Activated CD4-positive, alpha-beta memory T cell treated with anti-CD3 and anti-CD28 coated beads for 36 hours (primary cell): Measurements from ENCODE around the gene KCNG1. TPM values are rescaled to one million over a fixed set of nuclear protein-coding genes. Genes with fewer than 3 reads are reported as not detected.
A peak's percentile ranks its signal among the peaks of the same experiment; 100 is the strongest.

Experiments
- CTCF ChIA-PET: fragments of 350-600 bp; sonication (Branson Sonifier 250); formaldehyde crosslinking; loops from one replicate; lab custom pipeline; 2021; ENCODE audit warnings: antibody characterized with exemption, inconsistent platforms; lab: Charles Lee
- POLR2A ChIA-PET: fragments of 350-600 bp; sonication (Branson Sonifier 250); formaldehyde crosslinking; loops from one replicate; lab custom pipeline; 2021; ENCODE audit warnings: antibody characterized with exemption; lab: Charles Lee
- DNase-seq: peaks from one replicate; pipeline ENCODE4 v3.0.0-alpha.2; 2020
- H3K27ac Mint-ChIP-seq: one replicate; pipeline ENCODE4 v1.8.0; 2021; ENCODE audit warnings: mixed read lengths
- H3K27me3 Mint-ChIP-seq: one replicate; pipeline ENCODE4 v1.8.0; 2021; ENCODE audit warnings: mixed read lengths
- H3K36me3 Mint-ChIP-seq: one replicate; pipeline ENCODE4 v1.8.0; 2021; ENCODE audit warnings: mixed read lengths
- H3K4me1 Mint-ChIP-seq: one replicate; pipeline ENCODE4 v1.8.0; 2021; ENCODE audit warnings: low read depth, mixed read lengths
- H3K4me3 Mint-ChIP-seq: one replicate; pipeline ENCODE4 v1.8.0; 2021; ENCODE audit warnings: mild to moderate bottlenecking, mixed read lengths
- H3K9me3 Mint-ChIP-seq: one replicate; pipeline ENCODE4 v1.8.0; 2021; ENCODE audit warnings: mixed read lengths
- intact Hi-C: fragments of 100-400 bp; cut with micrococcal nuclease; formaldehyde crosslinking; loops from one replicate; pipeline ENCODE4 v1.15.1; 2023
- total RNA-seq, 2 experiments: library from RNA; stranded (reverse); gene quantifications; one replicate each; pipeline ENCODE4 v1.2.3, GENCODE V29; 2021

Gene KCNG1
- total RNA-seq, 2 experiments from 2014 or later: 1.6 to 2.1 TPM

GRCh38 chr20:51020657-51021056 is 2.2 kb downstream of the KCNG1 start:
- H3K27me3 Mint-ChIP-seq: peaks cover 50% of the 10 kb centered on the region
- intact Hi-C loops: loop anchor here (5.0 kb wide), 1 partner anchor 107 kb away; no protein-coding TSS in a partner anchor
- H3K4me3 Mint-ChIP-seq: no peak overlapping the region
- no peak for DNase-seq
- peaks cover 4% of the 10 kb centered on the region for H3K4me1 Mint-ChIP-seq
- H3K27ac Mint-ChIP-seq: no peak overlapping the region
- CTCF ChIA-PET: interaction anchor here (1.3 kb wide), 1 partner anchor 27 kb away, joined by 3 read pairs; no protein-coding TSS in a partner anchor
- POLR2A ChIA-PET: interaction anchor here (0.6 kb wide), 1 partner anchor 446 kb away, joined by 3 read pairs; no protein-coding TSS in a partner anchor
- no peaks in the 10 kb centered on the region for H3K36me3 Mint-ChIP-seq
- no peaks in the 10 kb centered on the region for H3K9me3 Mint-ChIP-seq

DNA sequence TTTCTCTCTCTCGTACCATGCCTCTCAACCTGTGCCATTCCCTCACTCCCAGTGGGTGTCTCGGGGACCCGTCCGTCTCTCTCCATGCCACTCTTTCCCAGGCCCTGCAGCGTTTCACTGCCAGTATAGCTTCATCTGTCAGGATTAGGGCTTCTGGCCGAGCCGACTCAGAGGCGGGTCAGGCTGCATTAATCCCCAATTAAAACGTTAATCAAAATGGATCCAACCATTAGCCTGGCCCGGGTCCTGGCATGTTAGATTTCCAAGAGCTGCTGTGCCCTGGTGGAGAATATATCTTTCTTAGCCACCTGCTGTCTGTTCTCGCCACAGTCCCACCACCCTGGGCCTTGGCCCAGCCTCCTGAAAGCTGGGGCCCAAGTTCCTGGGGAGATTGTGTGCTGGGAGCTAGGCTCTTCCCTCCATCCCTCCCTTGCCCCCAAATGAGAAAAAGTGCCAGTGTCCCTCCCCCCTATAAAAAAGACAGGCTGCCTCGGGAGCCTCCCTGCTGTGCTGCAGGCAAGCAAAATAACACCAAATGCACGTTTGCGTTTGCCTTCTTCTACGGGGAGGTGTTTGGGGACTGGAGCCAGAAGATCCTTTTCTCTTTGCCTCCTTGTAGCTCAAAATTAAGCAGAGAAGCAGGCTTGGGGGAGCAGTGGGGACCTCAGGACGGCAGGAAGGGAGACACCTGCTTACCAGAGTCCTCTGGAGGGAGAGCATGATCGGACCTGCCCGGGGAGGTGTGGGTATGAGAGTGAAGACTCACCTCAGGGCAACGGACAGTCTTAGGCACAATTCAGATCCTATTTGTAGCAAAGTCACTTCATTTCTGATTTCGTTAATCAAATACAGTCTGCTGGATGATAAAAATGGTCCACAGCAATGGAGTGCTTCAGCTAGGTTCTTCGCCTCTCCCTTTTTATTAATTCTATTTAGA is 3.0 kb downstream of the KCNG1 start:
- Mint-ChIP-seq H3K27ac (no peak overlapping the region), H3K9me3 (no peaks in the 10 kb centered on the region), H3K36me3 (no peaks in the 10 kb centered on the region), H3K27me3 (peaks cover 48% of the 10 kb centered on the region), H3K4me3 (no peak overlapping the region), H3K4me1 (peaks cover 4% of the 10 kb centered on the region)
- intact Hi-C loops: loop anchor here (5.0 kb wide), 1 partner anchor 107 kb away; no protein-coding TSS in a partner anchor
- POLR2A ChIA-PET: interaction anchor here (0.6 kb wide), 1 partner anchor 447 kb away, joined by 3 read pairs; no protein-coding TSS in a partner anchor
- no peak for DNase-seq
- CTCF ChIA-PET: interaction anchor here (1.3 to 1.5 kb wide), 2 partner anchors 27 to 32 kb away, joined by 3 to 6 read pairs; no protein-coding TSS in a partner anchor

- Mint-ChIP-seq H3K9me3 (no peaks in the 10 kb centered on the region), H3K27me3 (peaks cover 44% of the 10 kb centered on the region), H3K36me3 (no peaks in the 10 kb centered on the region), H3K4me3 (no peak overlapping the region), H3K4me1 (no peaks in the 10 kb centered on the region), H3K27ac (no peak overlapping the region)
- no peak for DNase-seq
- CTCF ChIA-PET: interaction anchor here (2.3 kb wide), 1 partner anchor 30 kb away, joined by 9 read pairs; no protein-coding TSS in a partner anchor
- intact Hi-C loops: no loop called here
- POLR2A ChIA-PET: no interaction called here
Observed at GRCh38 chr20:51017251-51017650, 5.7 kb downstream of the KCNG1 start.

GRCh38 chr20:51016521-51016920 is 6.4 kb downstream of the KCNG1 start:
- ChIA-PET CTCF (interaction anchor here (1.0 to 2.7 kb wide), 4 partner anchors 12 to 273 kb away, joined by 3 to 14 read pairs (median 7); partner anchors contain the start of gene BCAS4), POLR2A (no interaction called here)
- no peak overlapping the region for H3K27ac Mint-ChIP-seq
- H3K27me3 Mint-ChIP-seq: peaks cover 36% of the 10 kb centered on the region
- intact Hi-C loops: no loop called here
- no peaks in the 10 kb centered on the region for H3K4me1 Mint-ChIP-seq
- H3K9me3 Mint-ChIP-seq: no peaks in the 10 kb centered on the region
- no peak for DNase-seq
- H3K36me3 Mint-ChIP-seq: no peaks in the 10 kb centered on the region
- no peak overlapping the region for H3K4me3 Mint-ChIP-seq

DNA sequence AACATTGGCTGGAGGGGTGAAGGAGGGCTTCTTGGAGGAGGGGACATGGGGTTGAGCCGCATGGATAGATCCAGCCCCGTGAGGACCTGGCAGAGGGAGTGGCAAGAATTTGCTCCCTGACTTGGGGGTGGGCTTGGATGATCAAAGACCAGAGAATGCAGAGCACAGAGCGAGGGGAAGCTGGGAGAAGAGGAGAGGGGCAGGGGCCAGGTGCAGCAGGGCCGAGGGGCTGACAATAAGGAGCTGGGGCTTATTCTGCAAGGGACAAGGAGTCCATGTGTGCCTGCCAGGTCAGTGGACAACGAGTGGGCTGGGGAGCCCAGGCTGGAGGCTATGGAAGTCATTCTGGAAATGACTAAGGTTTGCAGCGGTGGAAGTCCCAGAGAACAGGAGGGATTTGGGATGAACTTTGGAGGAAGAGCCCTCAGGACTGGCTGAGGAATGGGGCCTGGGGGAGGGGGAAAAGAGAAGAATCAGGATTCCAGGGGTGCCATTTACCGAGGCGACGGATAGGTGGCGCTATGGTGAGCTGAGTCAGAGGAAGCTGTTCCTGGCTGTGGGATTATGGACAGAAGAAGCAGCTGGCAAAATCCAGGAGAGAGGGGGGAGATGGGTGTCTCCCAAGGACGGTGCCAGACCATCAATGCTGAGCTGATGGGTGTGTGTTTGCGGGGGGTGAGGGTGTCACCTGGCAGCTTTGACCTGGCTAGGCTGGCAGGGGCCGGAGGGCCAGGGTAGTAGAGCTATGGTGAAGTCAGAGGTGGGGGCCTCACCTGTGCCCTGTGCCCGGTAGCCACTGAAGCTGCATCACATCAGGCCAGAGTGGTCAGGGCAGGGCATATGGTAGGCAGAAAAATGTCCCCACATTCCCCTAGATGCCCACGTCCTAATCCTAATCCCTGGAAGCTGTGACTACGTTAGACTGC is 7.8 kb downstream of the KCNG1 start:
- Mint-ChIP-seq H3K27ac (no peak overlapping the region), H3K9me3 (no peaks in the 10 kb centered on the region), H3K4me1 (no peaks in the 10 kb centered on the region), H3K27me3 (peaks cover 24% of the 10 kb centered on the region), H3K4me3 (no peak overlapping the region), H3K36me3 (no peaks in the 10 kb centered on the region)
- DNase-seq: peak; percentile 49
- ChIA-PET POLR2A (interaction anchor here (0.6 kb wide), 1 partner anchor 23 kb away, joined by 3 read pairs; no protein-coding TSS in a partner anchor), CTCF (interaction anchor here (0.7 to 2.7 kb wide), 24 partner anchors 9 to 874 kb away, joined by 3 to 14 read pairs (median 3); partner anchors contain the start of gene BCAS4)
- intact Hi-C loops: no loop called here

GRCh38 chr20:51013577-51014330 is 9.2 kb downstream of the KCNG1 start:
- intact Hi-C loops: no loop called here
- H3K4me1 Mint-ChIP-seq: no peaks in the 10 kb centered on the region
- no peak for DNase-seq
- ChIA-PET POLR2A (no interaction called here), CTCF (interaction anchor here (1.9 kb wide), 1 partner anchor 24 kb away, joined by 4 read pairs; no protein-coding TSS in a partner anchor)
- no peaks in the 10 kb centered on the region for H3K36me3 Mint-ChIP-seq
- H3K4me3 Mint-ChIP-seq: no peak overlapping the region
- no peaks in the 10 kb centered on the region for H3K9me3 Mint-ChIP-seq
- no peak overlapping the region for H3K27ac Mint-ChIP-seq
- H3K27me3 Mint-ChIP-seq: peaks cover 24% of the 10 kb centered on the region

DNA sequence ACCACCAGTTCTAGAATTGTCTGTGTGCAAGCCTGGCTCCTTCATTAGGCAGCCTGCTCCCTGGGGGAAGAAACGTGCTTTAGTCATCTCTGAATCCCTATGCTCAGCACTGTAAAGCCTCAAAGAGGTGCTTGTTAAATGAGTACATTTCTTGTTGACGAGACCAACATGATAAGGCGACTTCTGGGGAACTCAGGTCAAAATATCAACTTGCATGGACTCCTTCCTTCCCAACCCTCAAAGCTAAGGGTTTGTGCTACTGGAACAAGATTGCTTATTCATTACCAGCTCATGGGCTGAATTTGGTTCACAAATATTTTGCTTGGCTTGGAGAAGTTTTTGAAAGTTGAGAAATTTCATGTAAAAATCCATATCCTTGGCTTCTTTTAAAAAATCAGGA is 10.6 kb downstream of the KCNG1 start:
- ChIA-PET POLR2A (no interaction called here), CTCF (no interaction called here)
- intact Hi-C loops: no loop called here
- Mint-ChIP-seq H3K9me3 (no peaks in the 10 kb centered on the region), H3K36me3 (no peaks in the 10 kb centered on the region), H3K4me1 (no peaks in the 10 kb centered on the region), H3K4me3 (no peak overlapping the region), H3K27ac (no peak overlapping the region), H3K27me3 (peaks cover 23% of the 10 kb centered on the region)
- no peak for DNase-seq

- intact Hi-C loops: no loop called here
- H3K4me3 Mint-ChIP-seq: no peak overlapping the region
- POLR2A ChIA-PET: no interaction called here
- peaks cover 23% of the 10 kb centered on the region for H3K27me3 Mint-ChIP-seq
- CTCF ChIA-PET: no interaction called here
- no peaks in the 10 kb centered on the region for H3K4me1 Mint-ChIP-seq
- no peaks in the 10 kb centered on the region for H3K36me3 Mint-ChIP-seq
- H3K9me3 Mint-ChIP-seq: no peaks in the 10 kb centered on the region
- H3K27ac Mint-ChIP-seq: no peak overlapping the region
- DNase-seq: no peak
Observed at GRCh38 chr20:51011479-51011878, 11.4 kb downstream of the KCNG1 start.

- Mint-ChIP-seq H3K9me3 (no peaks in the 10 kb centered on the region), H3K4me3 (no peak overlapping the region), H3K27ac (no peak overlapping the region), H3K4me1 (no peaks in the 10 kb centered on the region), H3K36me3 (no peaks in the 10 kb centered on the region), H3K27me3 (peaks cover 23% of the 10 kb centered on the region)
- CTCF ChIA-PET: no interaction called here
- no peak for DNase-seq
- POLR2A ChIA-PET: no interaction called here
- intact Hi-C loops: no loop called here
Observed at GRCh38 chr20:51010932-51011331, 12.0 kb downstream of the KCNG1 start.

- no peak overlapping the region for H3K4me3 Mint-ChIP-seq
- no peaks in the 10 kb centered on the region for H3K4me1 Mint-ChIP-seq
- ChIA-PET CTCF (no interaction called here), POLR2A (no interaction called here)
- intact Hi-C loops: no loop called here
- H3K9me3 Mint-ChIP-seq: no peaks in the 10 kb centered on the region
- no peak overlapping the region for H3K27ac Mint-ChIP-seq
- H3K36me3 Mint-ChIP-seq: no peaks in the 10 kb centered on the region
- peaks cover 22% of the 10 kb centered on the region for H3K27me3 Mint-ChIP-seq
- DNase-seq: no peak
Observed at GRCh38 chr20:51010043-51010365, 12.9 kb downstream of the KCNG1 start.

GRCh38 chr20:51009303-51010042 is 13.4 kb downstream of the KCNG1 start:
- Mint-ChIP-seq H3K4me3 (no peak overlapping the region), H3K36me3 (no peaks in the 10 kb centered on the region), H3K27ac (no peak overlapping the region), H3K9me3 (no peaks in the 10 kb centered on the region), H3K27me3 (peaks cover 18% of the 10 kb centered on the region), H3K4me1 (no peaks in the 10 kb centered on the region)
- no peak for DNase-seq
- intact Hi-C loops: no loop called here
- CTCF ChIA-PET: no interaction called here
- POLR2A ChIA-PET: no interaction called here
